Kidney (tissue), 14 donors: ENCODE data around the gene SLC25A21. TPM values are rescaled to one million over a fixed set of nuclear protein-coding genes. Genes with fewer than 3 reads are reported as not detected.
A peak's percentile ranks its signal among the peaks of the same experiment; 100 is the strongest.

Experiments used
- DNase-seq, 5 donors: peaks; one replicate each; pipeline ENCODE4 v3.0.0-alpha.2; 2013 to 2020
- FAIRE-seq: peaks from 2 replicates; lab custom pipeline; 2012; peaks lifted over from hg19 to GRCh38; lab: Jason Lieb, UNC
- H3K27ac ChIP-seq, 2 donors: one replicate each; pipeline ENCODE4 v1.7.0; 2013; ENCODE audit warnings: low read depth in 2 of 2, low read length in 2 of 2, inconsistent platforms in 1 of 2
- H3K27me3 ChIP-seq: one replicate; pipeline ENCODE4 v1.7.1; 2013; ENCODE audit warnings: low read length, inconsistent platforms; ENCODE audit not compliant: control insufficient read depth, insufficient read depth
- H3K36me3 ChIP-seq, 3 donors: one replicate each; pipeline versions ENCODE4 v1.7.0 to v1.7.1; 2013; ENCODE audit warnings: low read length in 3 of 3, control low read depth in 1 of 3, inconsistent platforms in 1 of 3; ENCODE audit not compliant: insufficient read depth in 3 of 3, control insufficient read depth in 2 of 3
- H3K4me1 ChIP-seq, 3 donors: one replicate each; pipeline versions ENCODE4 v1.7.0 to v1.7.1; 2013; ENCODE audit warnings: low read length in 3 of 3, inconsistent platforms in 1 of 3, low read depth in 1 of 3; ENCODE audit not compliant: control insufficient read depth in 2 of 3, insufficient read depth in 2 of 3
- H3K4me3 ChIP-seq, 3 donors: one replicate each; pipeline versions ENCODE4 v1.7.0 to v1.8.1; 2013; ENCODE audit warnings: low read length in 3 of 3, control low read depth in 1 of 3, inconsistent platforms in 1 of 3
- H3K9ac ChIP-seq, 3 donors: one replicate each; pipeline versions ENCODE4 v1.7.0 to v1.7.1; 2013; ENCODE audit warnings: low read length in 3 of 3, control low read depth in 1 of 3, inconsistent platforms in 1 of 3
- H3K9me3 ChIP-seq, 3 donors: one replicate each; pipeline versions ENCODE4 v1.7.0 to v1.7.1; 2013; ENCODE audit warnings: low read length in 3 of 3, control low read depth in 1 of 3, inconsistent platforms in 1 of 3; ENCODE audit not compliant: control insufficient read depth in 2 of 3, insufficient read depth in 1 of 3
- intact Hi-C: fragments of 100-400 bp; cut with DNase I; formaldehyde crosslinking; loops from one replicate; pipeline ENCODE4 v1.11.1; 2022
- polyA plus RNA-seq: library from polyadenylated mRNA; stranded (reverse); fragments of 350-450 nt; fragmentation: Illumina TruSeq; extraction: RNeasy Lipid Tissue Mini Kit (QIAGEN cat#74804); gene quantifications from one replicate; pipeline ENCODE4 v1.2.3, GENCODE V29; 2014; ENCODE audit warnings: low read depth, low replicate concordance; ENCODE audit not compliant: insufficient read depth
- total RNA-seq: library from RNA; stranded (reverse); fragmentation: NEBNext Ultra II Directional; extraction: Animal tissue kit (Norgen Biotek cat#: 25700); gene quantifications from one replicate; pipeline ENCODE4 v1.2.1, GENCODE V29; 2021
- TF ChIP-seq, protein P1 (sequence below): IDR thresholded peaks from 3 replicates; pipeline ENCODE4 v1.5.1; 2012; ENCODE audit warnings: mild to moderate bottlenecking, moderate library complexity, borderline replicate concordance; ENCODE audit not compliant: insufficient read depth; ENCODE audit errors: extremely low read depth
- donor health status: control.
- donor health status: control.
- donor health status: control.
- donor health status: control.
- donor health status: control.
- donor health status: DM: yes; HTN: yes; CAD: no.
- donor health status: Normal renal cell carcinoma (clear cell type).

SLC25A21 gene
- total and polyA plus RNA-seq, 2 donors from 2014 or later, result 1.3 to 1.4 TPM

DNA sequence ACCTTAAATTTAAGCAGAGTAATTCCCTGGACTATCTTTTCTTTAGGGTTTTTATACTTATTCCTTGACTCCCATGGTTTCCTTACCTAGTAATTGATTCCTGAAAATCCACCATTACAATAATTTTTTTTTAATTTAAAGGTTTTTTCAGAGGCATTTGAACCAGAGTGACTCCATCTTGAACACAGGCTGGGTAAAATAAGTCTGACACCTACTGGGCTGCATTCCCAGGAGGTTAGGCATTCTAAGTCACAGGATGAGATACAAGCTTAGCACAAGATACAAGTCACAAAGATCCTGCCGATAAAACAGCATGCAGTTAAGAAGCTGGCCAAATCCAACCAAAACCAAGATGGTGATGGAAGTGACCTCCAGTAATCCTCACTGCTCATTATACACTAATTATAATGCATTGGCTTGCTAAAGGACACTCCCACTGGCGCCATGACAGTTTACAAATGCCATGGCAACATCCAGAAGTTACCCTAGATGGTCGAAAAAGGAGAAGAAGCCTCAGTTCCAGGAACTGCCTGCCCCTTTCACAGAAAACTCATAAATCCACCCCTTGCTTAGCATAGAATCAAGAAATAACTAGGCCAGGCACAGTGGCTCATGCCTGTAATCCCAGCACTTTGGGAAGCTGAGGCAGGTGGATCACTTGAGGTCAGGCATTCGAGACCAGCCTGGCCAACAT, 53.6 kb downstream of the SLC25A21 start:
- TF ChIP-seq, protein P1, sequence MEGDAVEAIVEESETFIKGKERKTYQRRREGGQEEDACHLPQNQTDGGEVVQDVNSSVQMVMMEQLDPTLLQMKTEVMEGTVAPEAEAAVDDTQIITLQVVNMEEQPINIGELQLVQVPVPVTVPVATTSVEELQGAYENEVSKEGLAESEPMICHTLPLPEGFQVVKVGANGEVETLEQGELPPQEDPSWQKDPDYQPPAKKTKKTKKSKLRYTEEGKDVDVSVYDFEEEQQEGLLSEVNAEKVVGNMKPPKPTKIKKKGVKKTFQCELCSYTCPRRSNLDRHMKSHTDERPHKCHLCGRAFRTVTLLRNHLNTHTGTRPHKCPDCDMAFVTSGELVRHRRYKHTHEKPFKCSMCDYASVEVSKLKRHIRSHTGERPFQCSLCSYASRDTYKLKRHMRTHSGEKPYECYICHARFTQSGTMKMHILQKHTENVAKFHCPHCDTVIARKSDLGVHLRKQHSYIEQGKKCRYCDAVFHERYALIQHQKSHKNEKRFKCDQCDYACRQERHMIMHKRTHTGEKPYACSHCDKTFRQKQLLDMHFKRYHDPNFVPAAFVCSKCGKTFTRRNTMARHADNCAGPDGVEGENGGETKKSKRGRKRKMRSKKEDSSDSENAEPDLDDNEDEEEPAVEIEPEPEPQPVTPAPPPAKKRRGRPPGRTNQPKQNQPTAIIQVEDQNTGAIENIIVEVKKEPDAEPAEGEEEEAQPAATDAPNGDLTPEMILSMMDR, result no peak
- no peak for DNase-seq
- H3K9ac ChIP-seq, result no peak overlapping the region
- no peaks in the 10 kb centered on the region for H3K36me3 ChIP-seq
- intact Hi-C loops, result no loop called here
- FAIRE-seq, result no peak
- no peak overlapping the region for H3K27ac ChIP-seq
- H3K4me1 ChIP-seq, result no peaks in the 10 kb centered on the region
- no peak overlapping the region for H3K4me3 ChIP-seq
- no peaks in the 10 kb centered on the region for H3K27me3 ChIP-seq
- peaks cover 0 to 2% (median 0%) of the 10 kb centered on the region in 3 donors for H3K9me3 ChIP-seq

DNA sequence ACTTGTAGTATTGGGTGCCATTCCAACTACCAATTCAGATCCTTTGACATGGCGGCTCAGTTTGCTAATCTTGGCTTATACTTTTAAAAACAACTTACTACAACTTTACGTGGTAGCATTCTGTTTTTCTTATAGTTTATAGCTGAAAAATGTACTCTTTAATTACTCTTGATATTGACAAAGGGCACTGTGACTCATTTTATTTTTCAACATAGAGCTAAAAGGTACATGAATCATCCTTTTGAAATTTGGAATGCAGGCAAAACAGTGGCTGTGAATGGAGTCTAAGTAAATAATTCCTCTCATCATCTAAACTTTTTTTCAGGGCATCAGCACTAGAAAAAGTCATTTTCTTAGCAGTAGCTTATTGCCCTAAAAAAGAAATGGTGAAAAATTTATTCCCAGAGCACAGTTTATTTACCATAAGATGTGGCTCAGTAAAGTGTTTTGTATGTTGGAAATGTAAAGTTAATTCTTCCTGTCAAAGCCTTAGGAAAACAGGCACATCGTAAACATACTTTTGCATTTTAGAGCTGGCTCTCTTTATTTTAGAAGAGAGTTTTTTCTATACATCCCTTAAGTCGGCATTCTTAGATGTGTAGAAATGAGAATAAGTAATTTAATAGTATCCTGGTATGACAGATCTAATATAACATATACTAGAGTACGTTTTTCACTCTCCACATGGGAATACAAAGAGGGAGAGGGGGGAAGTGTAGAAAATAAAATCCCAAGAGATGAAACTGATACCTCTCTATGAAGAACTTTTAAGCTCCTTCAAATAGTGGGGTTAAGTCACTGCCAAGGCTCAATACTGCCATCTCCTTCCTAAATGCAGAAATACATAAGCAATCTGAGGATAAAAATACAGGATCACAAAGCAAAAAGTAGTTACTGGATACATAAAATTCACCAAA, 55.2 kb downstream of the SLC25A21 start:
- DNase-seq (peak in 2 of 5 donors; percentile 3 to 24), FAIRE-seq (no peak)
- H3K9ac ChIP-seq, result no peak overlapping the region
- H3K27ac ChIP-seq, result no peak overlapping the region
- H3K36me3 ChIP-seq, result no peaks in the 10 kb centered on the region
- no peaks in the 10 kb centered on the region for H3K4me1 ChIP-seq
- peaks cover 0 to 2% (median 0%) of the 10 kb centered on the region in 3 donors for H3K9me3 ChIP-seq
- no peak overlapping the region for H3K4me3 ChIP-seq
- intact Hi-C loops, result no loop called here
- TF ChIP-seq, protein P1, result no peak
- H3K27me3 ChIP-seq, result no peaks in the 10 kb centered on the region

DNA sequence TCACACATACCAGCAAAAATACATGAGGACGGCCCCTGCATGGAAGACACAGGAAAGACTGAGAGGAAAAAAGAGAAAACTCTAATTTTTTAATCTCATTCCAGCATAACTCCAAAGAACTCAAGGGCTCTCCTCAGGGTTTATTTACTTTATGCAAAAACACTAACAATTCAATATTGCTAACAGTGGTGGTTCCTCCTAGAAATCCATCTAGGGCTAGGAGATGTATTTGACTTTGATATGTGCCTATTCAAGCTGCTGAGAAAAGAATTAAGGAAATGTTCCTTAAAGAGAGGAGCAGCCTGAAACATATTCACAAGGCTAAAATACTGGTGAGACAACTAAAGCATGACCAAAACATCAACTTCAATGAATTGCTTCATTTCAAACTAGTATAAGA, 57.0 kb downstream of the SLC25A21 start:
- no peaks in the 10 kb centered on the region for H3K4me1 ChIP-seq
- TF ChIP-seq, protein P1, result no peak
- H3K4me3 ChIP-seq, result no peak overlapping the region
- H3K36me3 ChIP-seq, result no peaks in the 10 kb centered on the region
- no peaks in the 10 kb centered on the region for H3K27me3 ChIP-seq
- DNase-seq, result no peak
- no peak for FAIRE-seq
- intact Hi-C loops, result no loop called here
- H3K27ac ChIP-seq, result no peak overlapping the region
- no peak overlapping the region for H3K9ac ChIP-seq
- peaks cover 0 to 2% (median 0%) of the 10 kb centered on the region in 3 donors for H3K9me3 ChIP-seq
